Measurements from ENCODE around the gene ASH1L.
A peak's percentile ranks its signal among the peaks of the same experiment; 100 is the strongest.
"Not testable (repeated sequence)": the region's sequence is repeated elsewhere in the genome, so short reads cannot be mapped to it uniquely, and the experiment has no call there.

ASH1L gene

GRCh38 chr1:155562581-155563376 is at the start of gene ASH1L:
TSS of gene ASH1L (minus strand) at chr1:155562803. CDS start at chr1:155521519, 41,284 bp downstream.
- DNase-seq, result peak; percentile 94

GRCh38 chr1:155610257-155610647 is 47.6 kb upstream of the ASH1L start:
- not testable (repeated sequence) for DNase-seq

- DNase-seq, result peak; percentile 94
Observed at GRCh38 chr1:155609515-155610256, 47.1 kb upstream of the ASH1L start, which contains the start of gene MSTO1. TSS of gene MSTO1 (plus strand) at chr1:155610218. CDS start at chr1:155610249, 31 bp downstream.

GRCh38 chr1:155608888-155609225 is 46.3 kb upstream of the ASH1L start:
- no peak for DNase-seq

GRCh38 chr1:155607708-155608107 is 45.1 kb upstream of the ASH1L start:
- no peak for DNase-seq

- not testable (repeated sequence) for DNase-seq
Observed at GRCh38 chr1:155599828-155600572, 37.4 kb upstream of the ASH1L start.

GRCh38 chr1:155598842-155599331 is 36.3 kb upstream of the ASH1L start:
- DNase-seq, result no peak

GRCh38 chr1:155596864-155597263 is 34.3 kb upstream of the ASH1L start:
- DNase-seq, result no peak

- DNase-seq, result not testable (repeated sequence)
Observed at GRCh38 chr1:155595877-155596474, 33.4 kb upstream of the ASH1L start.

- peak; percentile 77 for DNase-seq
Observed at GRCh38 chr1:155591770-155592169, 29.2 kb upstream of the ASH1L start.

GRCh38 chr1:155590516-155591247 is 28.1 kb upstream of the ASH1L start:
- DNase-seq, result not testable (repeated sequence)

GRCh38 chr1:155589282-155589681 is 26.7 kb upstream of the ASH1L start:
- not testable (repeated sequence) for DNase-seq

- not testable (repeated sequence) for DNase-seq
Observed at GRCh38 chr1:155583846-155584245, 21.2 kb upstream of the ASH1L start.

- DNase-seq, result not testable (repeated sequence)
Observed at GRCh38 chr1:155575608-155576007, 13.0 kb upstream of the ASH1L start.

- no peak for DNase-seq
Observed at GRCh38 chr1:155574077-155574476, 11.5 kb upstream of the ASH1L start.

- DNase-seq, result no peak
Observed at GRCh38 chr1:155570593-155570990, 8.0 kb upstream of the ASH1L start.

GRCh38 chr1:155569988-155570592 is 7.5 kb upstream of the ASH1L start:
- DNase-seq, result no peak

GRCh38 chr1:155563377-155564022 is 897 bp upstream of the ASH1L start:
- not testable (repeated sequence) for DNase-seq

GRCh38 chr1:155561779-155562580 is 623 bp downstream of the ASH1L start:
- peak; percentile 62 for DNase-seq

GRCh38 chr1:155555915-155556314 is 6.7 kb downstream of the ASH1L start:
- DNase-seq, result no peak

Data from CD4-positive, alpha-beta T cell treated with Interleukin-12 subunit alpha and Interleukin-12 subunit beta, for 1 hour (primary cell).